ENCODE measurements around the gene PPIB. TPM values are rescaled to one million over a fixed set of nuclear protein-coding genes. Genes with fewer than 3 reads are reported as not detected.

The PPIB gene
- total and polyA plus RNA-seq, 9 of the 15 experiments (the other 6 are each of a cell fraction or from before 2014, with no cell fraction given): 306 to 746 (median 439) TPM

GRCh38 chr15:64162869-64163658 is at the start of gene PPIB (continued):
- no peak; the same call in 1 of the 2 replicates for TF ChIP-seq MGA (IDR thresholded peaks at IDR 0.05)
- no peak for TF ChIP-seq ZBTB43 (CRISPR knock-in tag; IDR thresholded peaks at IDR 0.05)
- peak; percentile 95 for TF ChIP-seq VEZF1 (CRISPR knock-in tag; IDR thresholded peaks at IDR 0.05)

Measured in K562 (cell line).